Natural killer cell (primary cell): ENCODE results near the gene PCF11. TPM values are rescaled to one million over a fixed set of nuclear protein-coding genes. Genes with fewer than 3 reads are reported as not detected.

ENCODE experiments used
- ATAC-seq, 3 donors: fragments of 150-1000 bp in 2 of 3; fragments of 200-7000 bp in 1 of 3; cut with Tn5 transposase; 1 replicate in 1 of 3; 2 replicates in 2 of 3; pipeline ENCODE4 v1.10.0; 2021; ENCODE audit warnings: mild to moderate bottlenecking in 2 of 3, moderate library complexity in 2 of 3
- DNase-seq, 2 donors: peaks; one replicate each; pipeline versions ENCODE4 v3.0.0 to v3.0.0-alpha.2; 2013 to 2021; ENCODE audit warnings: mixed read lengths in 1 of 2
- H3K27ac ChIP-seq: one replicate; pipeline ENCODE4 v1.5.1; 2013; ENCODE audit warnings: mild to moderate bottlenecking, low read length
- H3K27me3 ChIP-seq: one replicate; pipeline ENCODE4 v1.6.1; 2013; ENCODE audit warnings: low read length; ENCODE audit not compliant: control insufficient read depth, insufficient read depth
- H3K36me3 ChIP-seq: one replicate; pipeline ENCODE4 v1.6.1; 2013; ENCODE audit warnings: low read length; ENCODE audit not compliant: control insufficient read depth, insufficient read depth
- H3K4me1 ChIP-seq: one replicate; pipeline ENCODE4 v1.6.1; 2013; ENCODE audit warnings: low read length; ENCODE audit not compliant: control insufficient read depth, insufficient read depth
- H3K4me3 ChIP-seq: one replicate; pipeline ENCODE4 v1.5.1; 2013; ENCODE audit warnings: low read length
- H3K9me3 ChIP-seq: one replicate; pipeline ENCODE4 v1.6.1; 2013; ENCODE audit warnings: low read length; ENCODE audit not compliant: control insufficient read depth, insufficient read depth
- H3K27ac Mint-ChIP-seq, 2 donors: one replicate each; pipeline ENCODE4 v1.8.0; 2022; ENCODE audit warnings: mild to moderate bottlenecking in 2 of 2, mixed read lengths in 2 of 2, moderate library complexity in 1 of 2
- H3K27me3 Mint-ChIP-seq, 2 donors: one replicate each; pipeline ENCODE4 v1.8.0; 2022; ENCODE audit warnings: low read depth in 2 of 2, mixed read lengths in 2 of 2
- H3K36me3 Mint-ChIP-seq: one replicate; pipeline ENCODE4 v1.8.0; 2022; ENCODE audit warnings: mixed read lengths
- H3K4me1 Mint-ChIP-seq, 2 donors: one replicate each; pipeline ENCODE4 v1.8.0; 2022; ENCODE audit warnings: mixed read lengths in 2 of 2
- H3K4me3 Mint-ChIP-seq: one replicate; pipeline ENCODE4 v1.8.0; 2022; ENCODE audit warnings: mild to moderate bottlenecking, moderate library complexity, mixed read lengths
- H3K9me3 Mint-ChIP-seq, 2 donors: one replicate each; pipeline ENCODE4 v1.8.0; 2022; ENCODE audit warnings: mixed read lengths in 2 of 2
- WGBS: methylation state at CpG from one replicate; pipeline ENCODE4 v1.1.7; 2013; ENCODE audit warnings: missing lambda C conversion rate; ENCODE audit not compliant: insufficient coverage; 5-methylcytosine and 5-hydroxymethylcytosine counted together
- intact Hi-C: fragments of 100-400 bp; cut with micrococcal nuclease; formaldehyde crosslinking; loops from one replicate; pipeline ENCODE4 v1.14.2; 2022
- total RNA-seq, 4 donors: library from RNA; stranded (reverse); fragments of 120-200 nt in 1 of 4; gene quantifications; one replicate each; pipeline versions ENCODE4 v1.2.3 to v1.2.4, GENCODE V29; 2013 to 2022
- TF ChIP-seq, protein P1 (sequence below): fragments of 200-600 bp; IDR thresholded peaks from one replicate; pipeline ENCODE4 v1.8.0; 2022; ENCODE audit warnings: antibody characterized with exemption

Gene PCF11
- total RNA-seq, 3 donors from 2014 or later (not counting 1 experiment from before 2014, with no cell fraction given), result 161 to 190 (median 161) TPM

DNA sequence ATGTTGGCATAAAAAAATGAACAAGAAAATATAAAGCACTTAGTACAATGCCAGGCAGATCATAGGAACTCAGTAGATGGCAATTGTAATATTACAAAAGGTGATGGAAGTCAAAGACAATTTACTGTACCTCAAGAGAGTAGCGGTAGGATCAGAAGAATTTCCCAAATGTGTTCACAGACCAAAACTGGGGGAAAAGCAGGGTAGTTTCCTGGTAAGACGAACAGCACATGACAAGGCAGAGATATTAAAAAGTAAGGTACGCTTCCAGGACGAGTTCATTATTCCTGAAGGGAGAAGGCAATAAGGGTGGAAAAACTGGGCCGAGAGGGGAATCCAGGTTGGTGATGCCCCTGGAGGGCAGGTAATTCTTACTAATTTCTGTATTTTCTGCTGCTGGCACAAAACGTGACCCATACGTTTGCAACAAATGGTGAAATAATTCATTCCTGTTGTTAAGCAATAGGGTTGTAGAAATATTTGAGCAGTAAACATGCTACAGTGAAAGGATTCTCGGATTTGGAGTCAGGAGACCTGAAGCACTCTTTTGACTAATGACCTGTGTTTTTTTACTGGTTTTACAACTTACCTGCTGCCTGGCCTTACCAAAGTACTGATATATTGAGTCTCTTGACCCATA is 35.8 kb downstream of the PCF11 start:
- Mint-ChIP-seq H3K36me3 (peaks cover 15% of the 10 kb centered on the region), H3K4me3 (peak overlapping the region; percentile 100), H3K4me1 (peaks cover 50 to 51% of the 10 kb centered on the region in 2 donors), H3K9me3 (no peaks in the 10 kb centered on the region), H3K27me3 (no peaks in the 10 kb centered on the region), H3K27ac (peak overlapping the region; percentile 98 to 100)
- WGBS, result 27% methylated on average over 8 of the region's 8 CpGs
- TF ChIP-seq, protein P1, sequence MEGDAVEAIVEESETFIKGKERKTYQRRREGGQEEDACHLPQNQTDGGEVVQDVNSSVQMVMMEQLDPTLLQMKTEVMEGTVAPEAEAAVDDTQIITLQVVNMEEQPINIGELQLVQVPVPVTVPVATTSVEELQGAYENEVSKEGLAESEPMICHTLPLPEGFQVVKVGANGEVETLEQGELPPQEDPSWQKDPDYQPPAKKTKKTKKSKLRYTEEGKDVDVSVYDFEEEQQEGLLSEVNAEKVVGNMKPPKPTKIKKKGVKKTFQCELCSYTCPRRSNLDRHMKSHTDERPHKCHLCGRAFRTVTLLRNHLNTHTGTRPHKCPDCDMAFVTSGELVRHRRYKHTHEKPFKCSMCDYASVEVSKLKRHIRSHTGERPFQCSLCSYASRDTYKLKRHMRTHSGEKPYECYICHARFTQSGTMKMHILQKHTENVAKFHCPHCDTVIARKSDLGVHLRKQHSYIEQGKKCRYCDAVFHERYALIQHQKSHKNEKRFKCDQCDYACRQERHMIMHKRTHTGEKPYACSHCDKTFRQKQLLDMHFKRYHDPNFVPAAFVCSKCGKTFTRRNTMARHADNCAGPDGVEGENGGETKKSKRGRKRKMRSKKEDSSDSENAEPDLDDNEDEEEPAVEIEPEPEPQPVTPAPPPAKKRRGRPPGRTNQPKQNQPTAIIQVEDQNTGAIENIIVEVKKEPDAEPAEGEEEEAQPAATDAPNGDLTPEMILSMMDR, result no peak
- intact Hi-C loops, result loop anchor here (2.0 kb wide), 1 partner anchor 292 kb away; the partner anchor contains the start of genes DDIAS and PRCP
- H3K27me3 ChIP-seq, result no peaks in the 10 kb centered on the region
- H3K27ac ChIP-seq, result peak overlapping the region; percentile 97
- peaks cover 18% of the 10 kb centered on the region for H3K36me3 ChIP-seq
- H3K4me3 ChIP-seq, result peak overlapping the region; percentile 83
- H3K9me3 ChIP-seq, result no peaks in the 10 kb centered on the region
- no peak for DNase-seq
- H3K4me1 ChIP-seq, result peaks cover 11% of the 10 kb centered on the region
- ATAC-seq, result no peak

DNA sequence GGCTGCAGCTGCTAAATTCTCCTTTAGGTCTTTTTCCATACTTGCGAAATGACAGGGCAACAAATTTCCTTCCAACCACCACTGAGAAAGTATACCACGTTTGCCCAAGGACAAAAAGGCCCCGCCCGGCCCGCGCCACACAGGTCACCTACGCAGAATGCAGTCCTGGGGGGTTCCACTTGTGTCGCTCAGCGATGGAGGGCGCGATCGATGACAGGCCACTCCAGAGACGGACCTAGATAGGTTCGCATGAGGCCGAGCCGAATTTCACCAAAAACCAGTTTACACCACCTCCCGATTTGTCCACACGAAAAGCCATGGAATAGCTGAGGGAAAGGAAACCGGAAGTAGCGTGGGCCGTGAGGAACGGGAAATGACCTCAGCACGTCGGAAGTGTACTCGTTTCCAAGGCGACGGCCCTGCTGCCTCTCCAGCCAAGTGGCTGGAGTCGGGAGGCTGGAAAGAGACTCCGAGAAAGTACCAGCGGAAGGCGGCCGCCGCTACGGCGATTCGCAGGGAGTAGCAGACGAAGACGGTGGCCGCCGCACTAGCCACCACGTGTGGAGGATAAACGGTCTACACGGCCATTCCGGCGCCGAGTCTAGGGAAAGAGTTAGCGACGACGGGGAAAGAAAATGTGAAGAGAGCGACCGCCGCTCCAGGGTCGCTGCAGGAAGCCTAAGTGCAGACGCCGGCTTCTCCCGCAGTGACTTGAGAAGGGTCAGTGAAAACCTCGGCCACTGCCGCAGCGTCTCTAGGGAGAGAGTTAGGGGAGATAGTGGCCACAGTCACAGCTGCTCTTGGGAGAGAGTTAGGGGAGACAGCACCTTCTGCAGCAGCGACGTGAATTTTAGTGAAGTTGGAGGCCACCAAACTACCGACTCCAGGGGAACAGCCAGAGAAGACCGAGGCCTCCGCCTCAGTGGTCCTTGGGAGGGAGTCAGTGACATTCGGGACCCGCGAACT is 36.7 kb downstream of the PCF11 start, which contains the start of gene ANKRD42:
Gene ANKRD42, plus strand, starts transcription at position 398 of the 966 bp plus-strand sequence. CDS start 959 bp downstream, outside the sequence.
- peaks cover 18% of the 10 kb centered on the region for H3K36me3 ChIP-seq
- TF ChIP-seq, protein P1, result no peak
- peaks cover 50 to 51% of the 10 kb centered on the region in 2 donors for H3K4me1 Mint-ChIP-seq
- H3K4me3 Mint-ChIP-seq, result peak within 1 kb of the TSS; percentile 100
- H3K27me3 Mint-ChIP-seq, result no peaks in the 10 kb centered on the region
- DNase-seq, result peak; percentile 79 to 96
- H3K9me3 ChIP-seq, result no peaks in the 10 kb centered on the region
- intact Hi-C loops, result loop anchor here (1.0 to 2.0 kb wide), 6 partner anchors 37 to 293 kb away; partner anchors contain the start of genes DDIAS, PRCP and RAB30
- H3K4me1 ChIP-seq, result peaks cover 11% of the 10 kb centered on the region
- H3K4me3 ChIP-seq, result peak within 1 kb of the TSS; percentile 83
- no peaks in the 10 kb centered on the region for H3K9me3 Mint-ChIP-seq
- H3K36me3 Mint-ChIP-seq, result peaks cover 15% of the 10 kb centered on the region
- H3K27me3 ChIP-seq, result no peaks in the 10 kb centered on the region
- peak within 1 kb of the TSS; percentile 97 for H3K27ac ChIP-seq
- H3K27ac Mint-ChIP-seq, result peak within 1 kb of the TSS; percentile 98 to 100
- WGBS, result 0% methylated on average over 67 of the region's 67 CpGs
- ATAC-seq, result peak; percentile 62 to 81 (median 72)

DNA sequence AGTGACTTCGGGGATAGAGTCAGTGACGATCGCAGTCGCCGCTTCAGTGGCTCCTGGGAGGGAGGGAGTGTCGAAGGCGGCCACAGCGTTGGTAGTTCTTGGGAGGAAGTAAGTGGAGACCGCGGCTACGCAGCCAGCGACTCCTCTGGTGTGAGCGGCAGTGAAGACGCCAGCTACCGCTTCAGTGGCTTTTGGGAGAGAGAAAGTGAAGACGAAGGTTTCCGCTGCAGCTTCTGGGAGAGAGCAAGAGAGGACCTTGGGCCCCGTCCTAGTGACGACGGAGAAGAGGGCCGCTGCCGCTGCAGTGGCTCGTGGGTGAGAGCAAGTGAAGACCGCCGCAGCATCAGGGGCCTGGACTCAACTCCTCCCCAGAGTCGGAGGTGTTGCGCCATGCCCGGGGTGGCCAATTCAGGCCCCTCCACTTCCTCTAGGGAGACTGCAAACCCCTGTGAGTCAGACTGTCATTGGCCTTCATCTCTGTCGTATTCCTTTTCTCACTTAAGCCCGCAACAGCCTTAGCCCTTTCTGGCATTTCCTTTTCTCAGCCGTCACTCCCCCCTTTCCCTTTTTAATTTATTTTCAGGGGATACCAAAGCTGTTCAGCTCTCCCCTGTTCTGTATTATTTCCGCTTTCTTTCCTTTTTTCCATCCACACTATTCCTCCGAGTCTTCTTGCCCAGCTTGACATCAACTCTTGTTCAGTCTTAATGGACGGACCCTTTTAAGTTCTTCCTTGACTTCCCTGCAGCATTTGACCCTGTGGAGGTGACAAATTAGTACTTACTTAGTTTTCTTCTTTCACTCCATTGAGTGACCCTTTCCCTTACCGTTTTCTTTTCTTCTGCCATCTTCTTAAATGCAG is 37.6 kb downstream of the PCF11 start:
- peak overlapping the region; percentile 100 for H3K4me3 Mint-ChIP-seq
- TF ChIP-seq, protein P1, result no peak
- Histone ChIP-seq H3K27ac (peak overlapping the region; percentile 97), H3K9me3 (no peaks in the 10 kb centered on the region), H3K4me1 (peaks cover 11% of the 10 kb centered on the region), H3K36me3 (peaks cover 15% of the 10 kb centered on the region), H3K27me3 (no peaks in the 10 kb centered on the region), H3K4me3 (peak overlapping the region; percentile 83)
- H3K27me3 Mint-ChIP-seq, result no peaks in the 10 kb centered on the region
- H3K27ac Mint-ChIP-seq, result peak overlapping the region; percentile 98 to 100
- peaks cover 50 to 51% of the 10 kb centered on the region in 2 donors for H3K4me1 Mint-ChIP-seq
- no peaks in the 10 kb centered on the region for H3K9me3 Mint-ChIP-seq
- ATAC-seq (peak; percentile 73 to 84 (median 75)), DNase-seq (peak; percentile 67 to 82)
- H3K36me3 Mint-ChIP-seq, result peaks cover 13% of the 10 kb centered on the region
- WGBS, result 2% methylated on average over 35 of the region's 35 CpGs
- intact Hi-C loops, result loop anchor here (1.0 to 2.0 kb wide), 5 partner anchors 38 to 234 kb away; partner anchors contain the start of gene RAB30
